Measurements from ENCODE around the gene LILRA2. TPM values are rescaled to one million over a fixed set of nuclear protein-coding genes. Genes with fewer than 3 reads are reported as not detected.
"Not testable (repeated sequence)": the region's sequence is repeated elsewhere in the genome, so short reads cannot be mapped to it uniquely, and the experiment has no call there.

Gene LILRA2
- total RNA-seq, 1 donor from 2014 or later: not detected

- Histone ChIP-seq H3K27me3 (no peaks in the 10 kb centered on the region), H3K27ac (no peak overlapping the region), H3K4me1 (no peaks in the 10 kb centered on the region), H3K4me3 (no peak overlapping the region), H2AFZ (replicated peaks) (no peak overlapping the region), H3K9me3 (ENCODE audit: low read depth) (no peaks in the 10 kb centered on the region), H3K36me3 (no peaks in the 10 kb centered on the region), H3K4me2 (no peak overlapping the region), H4K20me1 (ENCODE audit: low read depth) (no peaks in the 10 kb centered on the region), H3K79me2 (ENCODE audit: low read depth) (no peaks in the 10 kb centered on the region), H3K9ac (no peak overlapping the region), H3F3A (ENCODE audit: low read depth) (no peaks in the 10 kb centered on the region)
- no peak overlapping the region for H3K4me3 Mint-ChIP-seq
- DNase-seq (ENCODE audit: low spot score): no peak
- H3K4me1 Mint-ChIP-seq: no peaks in the 10 kb centered on the region
- no peaks in the 10 kb centered on the region for H3K36me3 Mint-ChIP-seq
- H3K9me3 Mint-ChIP-seq: peaks cover 20% of the 10 kb centered on the region
- H3K27me3 Mint-ChIP-seq (ENCODE audit: insufficient read depth, low read depth): no peaks in the 10 kb centered on the region
- H3K27ac Mint-ChIP-seq: no peak overlapping the region
- TF ChIP-seq CTCF (IDR thresholded peaks at IDR 0.05) (no peak), EZH2phosphoT487 (IDR thresholded peaks at IDR 0.05) (no peak), EZH2 (IDR thresholded peaks at IDR 0.05) (no peak)
Measured at GRCh38 chr19:54586397-54586796, 12.8 kb downstream of the LILRA2 start.

- peaks cover 20% of the 10 kb centered on the region for H3K9me3 Mint-ChIP-seq
Measured at GRCh38 chr19:54587026-54587425, 13.4 kb downstream of the LILRA2 start.

GRCh38 chr19:54593445-54593844 lies 19.9 kb downstream of the LILRA2 start, which contains the start of gene LILRA1:
Gene LILRA1 (plus strand): TSS chr19:54593632. CDS start chr19:54594245, 613 bp downstream.
- not testable (repeated sequence) for H3K27me3 Mint-ChIP-seq (ENCODE audit: insufficient read depth, low read depth); DNase-seq (ENCODE audit: low spot score); H3K4me1 ChIP-seq; H3K27ac ChIP-seq; H3K27ac Mint-ChIP-seq; H3K9me3 ChIP-seq (ENCODE audit: low read depth); H3K27me3 ChIP-seq; H4K20me1 ChIP-seq (ENCODE audit: low read depth); H3K79me2 ChIP-seq (ENCODE audit: low read depth); H3K36me3 Mint-ChIP-seq; H3F3A ChIP-seq (ENCODE audit: low read depth); H3K4me2 ChIP-seq; H3K4me3 ChIP-seq; H2AFZ ChIP-seq (replicated peaks); H3K4me1 Mint-ChIP-seq; H3K9ac ChIP-seq; H3K4me3 Mint-ChIP-seq; H3K36me3 ChIP-seq
- H3K9me3 Mint-ChIP-seq: peaks cover 29% of the 10 kb centered on the region

More at GRCh38 chr19:54587026-54587425, 13.4 kb downstream of the LILRA2 start:
- H3K4me2 ChIP-seq: no peak overlapping the region
- no peak for DNase-seq (ENCODE audit: low spot score)
- no peak for TF ChIP-seq EZH2phosphoT487 (IDR thresholded peaks at IDR 0.05)
- H3K9me3 ChIP-seq (ENCODE audit: low read depth): no peaks in the 10 kb centered on the region
- H3K9ac ChIP-seq: no peak overlapping the region
- Mint-ChIP-seq H3K4me3 (no peak overlapping the region), H3K27ac (no peak overlapping the region), H3K36me3 (no peaks in the 10 kb centered on the region), H3K4me1 (no peaks in the 10 kb centered on the region), H3K27me3 (ENCODE audit: insufficient read depth, low read depth) (no peaks in the 10 kb centered on the region)
- H2AFZ ChIP-seq (replicated peaks): no peak overlapping the region
- H3K27ac ChIP-seq: no peak overlapping the region
- no peaks in the 10 kb centered on the region for H4K20me1 ChIP-seq (ENCODE audit: low read depth)
- H3K79me2 ChIP-seq (ENCODE audit: low read depth): no peaks in the 10 kb centered on the region
- H3K27me3 ChIP-seq: no peaks in the 10 kb centered on the region
- H3K36me3 ChIP-seq: no peaks in the 10 kb centered on the region
- no peaks in the 10 kb centered on the region for H3F3A ChIP-seq (ENCODE audit: low read depth)
- no peak overlapping the region for H3K4me3 ChIP-seq
- H3K4me1 ChIP-seq: no peaks in the 10 kb centered on the region

- H3K4me1 Mint-ChIP-seq; H3K27ac Mint-ChIP-seq; H3K36me3 ChIP-seq; H3K4me1 ChIP-seq; H3K36me3 Mint-ChIP-seq; H3K27me3 ChIP-seq; H3K79me2 ChIP-seq (ENCODE audit: low read depth); H3K27ac ChIP-seq; DNase-seq (ENCODE audit: low spot score); H3K4me3 Mint-ChIP-seq; H2AFZ ChIP-seq (replicated peaks); H3F3A ChIP-seq (ENCODE audit: low read depth); H3K27me3 Mint-ChIP-seq (ENCODE audit: insufficient read depth, low read depth); H3K4me3 ChIP-seq; H3K4me2 ChIP-seq; H3K9me3 ChIP-seq (ENCODE audit: low read depth); H3K9ac ChIP-seq; H4K20me1 ChIP-seq (ENCODE audit: low read depth): not testable (repeated sequence)
- H3K9me3 Mint-ChIP-seq: peaks cover 26% of the 10 kb centered on the region
Measured at GRCh38 chr19:54593931-54594626, 20.5 kb downstream of the LILRA2 start.

- H3K4me3 Mint-ChIP-seq: no peak overlapping the region
- Histone ChIP-seq H3K9ac (no peak overlapping the region), H3F3A (ENCODE audit: low read depth) (no peaks in the 10 kb centered on the region), H3K27me3 (no peaks in the 10 kb centered on the region), H2AFZ (replicated peaks) (no peak overlapping the region), H3K9me3 (ENCODE audit: low read depth) (no peaks in the 10 kb centered on the region), H3K27ac (no peak overlapping the region), H3K4me2 (no peak overlapping the region), H3K4me3 (no peak overlapping the region), H4K20me1 (ENCODE audit: low read depth) (no peaks in the 10 kb centered on the region), H3K79me2 (ENCODE audit: low read depth) (no peaks in the 10 kb centered on the region), H3K36me3 (no peaks in the 10 kb centered on the region), H3K4me1 (no peaks in the 10 kb centered on the region)
- TF ChIP-seq EZH2 (IDR thresholded peaks at IDR 0.05) (no peak), CTCF (IDR thresholded peaks at IDR 0.05) (no peak), EZH2phosphoT487 (IDR thresholded peaks at IDR 0.05) (no peak)
- no peaks in the 10 kb centered on the region for H3K36me3 Mint-ChIP-seq
- no peak overlapping the region for H3K27ac Mint-ChIP-seq
- H3K27me3 Mint-ChIP-seq (ENCODE audit: insufficient read depth, low read depth): peaks cover 4% of the 10 kb centered on the region
- no peaks in the 10 kb centered on the region for H3K4me1 Mint-ChIP-seq
- no peak for DNase-seq (ENCODE audit: low spot score)
- H3K9me3 Mint-ChIP-seq: peaks cover 26% of the 10 kb centered on the region
Measured at GRCh38 chr19:54594737-54595136, 21.1 kb downstream of the LILRA2 start.

GRCh38 chr19:54595680-54596436 lies 22.3 kb downstream of the LILRA2 start:
- not testable (repeated sequence) for H3K27me3 ChIP-seq; H3K36me3 ChIP-seq; H3K9me3 ChIP-seq (ENCODE audit: low read depth); H3K27ac ChIP-seq; H3F3A ChIP-seq (ENCODE audit: low read depth); H3K36me3 Mint-ChIP-seq; H3K9ac ChIP-seq; DNase-seq (ENCODE audit: low spot score); H3K4me3 Mint-ChIP-seq; H3K27me3 Mint-ChIP-seq (ENCODE audit: insufficient read depth, low read depth); H3K4me3 ChIP-seq; H4K20me1 ChIP-seq (ENCODE audit: low read depth); H3K4me1 Mint-ChIP-seq; H3K27ac Mint-ChIP-seq; H2AFZ ChIP-seq (replicated peaks); H3K79me2 ChIP-seq (ENCODE audit: low read depth); H3K4me2 ChIP-seq; H3K4me1 ChIP-seq
- peaks cover 26% of the 10 kb centered on the region for H3K9me3 Mint-ChIP-seq
